ENCODE data around the gene TNIK. TPM values are rescaled to one million over a fixed set of nuclear protein-coding genes. Genes with fewer than 3 reads are reported as not detected.
"Not testable (repeated sequence)": the region's sequence is repeated elsewhere in the genome, so short reads cannot be mapped to it uniquely, and the experiment has no call there.

TNIK gene
- total RNA-seq, 1 donor = 24.2 TPM

DNA sequence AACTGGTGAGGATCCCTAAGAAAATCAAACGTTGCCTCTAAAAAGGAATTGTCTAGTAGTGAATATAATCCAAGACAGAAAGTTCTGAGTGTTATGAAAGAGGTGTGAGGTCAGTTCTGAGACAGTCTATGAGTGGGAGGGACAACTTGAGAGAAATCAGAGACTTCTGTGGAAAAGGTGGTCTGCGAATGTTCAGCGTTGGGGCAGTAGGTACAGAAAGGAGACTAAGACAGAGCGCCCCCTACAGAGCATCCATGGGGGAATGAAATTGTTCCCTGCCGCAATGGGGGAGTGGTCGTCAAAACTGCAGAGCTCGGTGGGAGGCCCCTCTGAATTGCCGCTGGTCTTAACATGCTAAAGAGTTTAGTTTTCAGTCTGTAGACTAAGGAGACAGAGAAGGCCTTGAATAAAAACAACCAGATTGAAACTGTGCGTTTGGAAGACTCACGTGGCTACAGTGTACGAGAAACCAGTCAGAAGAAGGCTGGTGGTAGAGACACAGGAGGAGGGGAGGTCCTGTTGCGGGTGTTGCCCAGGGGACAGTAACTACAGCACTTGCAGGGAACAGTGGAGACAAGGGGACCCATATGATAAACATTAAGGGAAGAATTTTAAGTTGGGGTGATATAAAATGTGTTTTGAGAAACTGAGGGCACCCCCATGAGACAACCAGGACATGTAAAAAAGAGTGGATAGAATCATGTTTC is 6.9 kb downstream of the TNIK start:
- no peak for DNase-seq (ENCODE audit: low read depth)
- TF ChIP-seq, protein P1, sequence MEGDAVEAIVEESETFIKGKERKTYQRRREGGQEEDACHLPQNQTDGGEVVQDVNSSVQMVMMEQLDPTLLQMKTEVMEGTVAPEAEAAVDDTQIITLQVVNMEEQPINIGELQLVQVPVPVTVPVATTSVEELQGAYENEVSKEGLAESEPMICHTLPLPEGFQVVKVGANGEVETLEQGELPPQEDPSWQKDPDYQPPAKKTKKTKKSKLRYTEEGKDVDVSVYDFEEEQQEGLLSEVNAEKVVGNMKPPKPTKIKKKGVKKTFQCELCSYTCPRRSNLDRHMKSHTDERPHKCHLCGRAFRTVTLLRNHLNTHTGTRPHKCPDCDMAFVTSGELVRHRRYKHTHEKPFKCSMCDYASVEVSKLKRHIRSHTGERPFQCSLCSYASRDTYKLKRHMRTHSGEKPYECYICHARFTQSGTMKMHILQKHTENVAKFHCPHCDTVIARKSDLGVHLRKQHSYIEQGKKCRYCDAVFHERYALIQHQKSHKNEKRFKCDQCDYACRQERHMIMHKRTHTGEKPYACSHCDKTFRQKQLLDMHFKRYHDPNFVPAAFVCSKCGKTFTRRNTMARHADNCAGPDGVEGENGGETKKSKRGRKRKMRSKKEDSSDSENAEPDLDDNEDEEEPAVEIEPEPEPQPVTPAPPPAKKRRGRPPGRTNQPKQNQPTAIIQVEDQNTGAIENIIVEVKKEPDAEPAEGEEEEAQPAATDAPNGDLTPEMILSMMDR (IDR thresholded peaks at IDR 0.05; ENCODE audit: insufficient read depth, low read length) = peak; percentile 5

DNA sequence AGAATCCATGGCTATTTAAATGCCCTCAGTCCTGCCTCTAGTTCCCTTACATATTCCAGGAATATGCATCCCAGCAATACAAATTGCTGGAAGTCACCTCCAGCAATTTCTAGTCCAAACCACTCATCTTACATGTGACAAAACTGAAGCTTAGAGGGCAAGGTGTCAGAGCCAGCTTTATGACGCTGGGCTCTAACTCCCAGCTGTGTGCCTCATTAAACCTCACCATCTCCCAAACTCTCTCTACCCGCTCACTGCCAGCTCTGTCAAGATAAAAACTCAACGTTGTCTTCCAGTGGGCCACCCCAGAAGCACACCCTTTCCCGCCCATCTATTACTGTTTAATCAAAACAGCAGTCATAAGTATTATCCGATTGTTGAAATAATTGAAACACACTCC is 7.9 kb downstream of the TNIK start:
- TF ChIP-seq, protein P1 (IDR thresholded peaks at IDR 0.05; ENCODE audit: insufficient read depth, low read length) = no peak
- DNase-seq (ENCODE audit: low read depth) = no peak
- H3K4me3 ChIP-seq (ENCODE audit: low read depth, low read length) = no peak overlapping the region

More for the DNA sequence above, 6.9 kb downstream of the TNIK start:
- no peak overlapping the region for H3K4me3 ChIP-seq (ENCODE audit: low read depth, low read length)

DNA sequence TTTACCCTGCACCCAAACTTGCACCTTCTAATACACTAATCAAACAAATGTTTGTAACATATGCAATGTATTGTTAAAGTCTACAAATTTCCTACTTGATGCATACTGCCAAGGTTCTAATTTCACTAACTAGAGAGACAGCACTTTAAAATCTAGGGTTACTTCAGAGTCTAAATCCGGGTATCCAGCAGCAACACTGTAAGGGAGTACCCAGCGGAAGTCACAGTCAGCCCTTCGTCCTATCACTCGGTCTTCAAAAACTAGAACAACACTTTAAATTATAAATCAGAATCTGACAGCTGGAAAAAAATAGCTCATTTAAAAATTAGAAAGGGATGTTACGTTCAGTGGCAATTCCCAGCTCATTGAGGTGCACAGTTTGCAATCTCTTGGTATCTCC is 8.3 kb downstream of the TNIK start:
- TF ChIP-seq, protein P1 (IDR thresholded peaks at IDR 0.05; ENCODE audit: insufficient read depth, low read length) = no peak

DNA sequence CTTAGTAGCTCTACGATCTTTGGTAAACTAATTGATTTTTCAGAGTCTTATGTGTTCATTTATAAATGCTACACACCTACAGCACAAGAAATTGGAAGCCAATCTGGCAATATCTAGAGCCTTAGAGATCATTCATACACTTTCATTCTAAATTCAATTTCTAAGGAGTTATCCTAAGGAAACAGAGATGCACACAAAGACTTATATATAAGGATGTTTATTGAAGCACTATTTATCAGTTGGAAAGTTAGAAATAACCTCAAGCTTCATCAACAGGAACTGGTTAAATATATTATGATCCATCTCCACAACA is 12.7 kb downstream of the TNIK start:
- not testable (repeated sequence) for DNase-seq (ENCODE audit: low read depth); H3K4me3 ChIP-seq (ENCODE audit: low read depth, low read length)

More for the DNA sequence above, 8.3 kb downstream of the TNIK start:
- H3K4me3 ChIP-seq (ENCODE audit: low read depth, low read length) = no peak overlapping the region
- no peak for DNase-seq (ENCODE audit: low read depth)

DNA sequence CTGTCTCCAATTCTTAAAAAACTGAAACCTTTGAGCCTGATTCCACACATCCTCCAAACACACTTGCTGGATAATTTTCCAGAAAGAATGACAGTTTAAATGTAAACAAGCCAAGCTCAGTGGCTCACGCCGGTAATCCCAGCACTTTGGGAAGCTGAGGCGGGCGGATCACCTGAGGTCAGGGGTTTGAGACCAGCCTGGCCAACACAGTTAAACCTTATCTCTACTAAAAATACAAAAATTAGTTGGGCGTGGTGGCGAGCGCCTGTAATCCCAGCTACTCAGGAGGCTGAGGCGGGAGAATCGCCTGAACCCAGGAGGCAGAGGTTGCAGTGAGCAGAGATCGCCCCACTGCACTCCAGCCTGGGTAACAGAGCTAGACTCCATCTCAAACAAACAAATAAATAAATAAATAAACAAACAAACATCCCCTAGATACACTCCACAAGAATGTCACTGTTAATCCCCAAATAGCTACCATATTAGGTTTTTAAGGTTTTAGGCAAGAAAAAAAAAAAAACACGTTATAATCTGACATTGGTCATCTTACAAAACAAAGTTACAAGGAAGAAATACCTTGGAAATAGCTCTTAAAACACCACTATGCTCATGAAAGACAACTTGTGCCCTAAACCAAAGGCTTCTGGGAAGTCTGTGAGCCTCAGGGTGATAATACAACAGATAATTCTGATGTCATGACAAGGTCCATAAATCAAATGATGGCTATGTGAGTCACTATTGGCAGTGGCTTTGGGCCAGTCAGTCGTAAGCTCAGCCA is 13.2 kb downstream of the TNIK start:
- DNase-seq (ENCODE audit: low read depth) = peak; percentile 83
- TF ChIP-seq, protein P1 (IDR thresholded peaks at IDR 0.05; ENCODE audit: insufficient read depth, low read length) = no peak
- no peak overlapping the region for H3K4me3 ChIP-seq (ENCODE audit: low read depth, low read length)

DNA sequence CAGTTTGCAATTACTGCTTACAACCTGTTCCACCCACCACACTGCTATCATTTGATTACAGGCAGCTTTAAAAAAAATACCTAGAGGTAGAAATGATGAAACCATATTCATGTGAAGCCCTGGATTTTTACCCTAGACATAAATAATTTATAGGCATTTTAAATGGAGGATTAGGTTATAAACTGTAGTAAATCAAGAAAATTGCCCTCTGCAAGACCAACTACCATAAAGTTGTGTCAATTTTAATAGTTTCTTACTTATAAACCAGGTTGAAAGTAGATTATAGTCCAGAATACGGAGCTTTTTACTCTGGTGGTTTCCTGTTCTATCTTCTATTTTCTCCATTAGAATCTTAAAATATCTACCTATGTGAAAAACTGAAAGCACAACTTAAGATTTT is 13.9 kb downstream of the TNIK start:
- H3K4me3 ChIP-seq (ENCODE audit: low read depth, low read length) = no peak overlapping the region
- TF ChIP-seq, protein P1 (IDR thresholded peaks at IDR 0.05; ENCODE audit: insufficient read depth, low read length) = no peak
- DNase-seq (ENCODE audit: low read depth) = no peak

DNA sequence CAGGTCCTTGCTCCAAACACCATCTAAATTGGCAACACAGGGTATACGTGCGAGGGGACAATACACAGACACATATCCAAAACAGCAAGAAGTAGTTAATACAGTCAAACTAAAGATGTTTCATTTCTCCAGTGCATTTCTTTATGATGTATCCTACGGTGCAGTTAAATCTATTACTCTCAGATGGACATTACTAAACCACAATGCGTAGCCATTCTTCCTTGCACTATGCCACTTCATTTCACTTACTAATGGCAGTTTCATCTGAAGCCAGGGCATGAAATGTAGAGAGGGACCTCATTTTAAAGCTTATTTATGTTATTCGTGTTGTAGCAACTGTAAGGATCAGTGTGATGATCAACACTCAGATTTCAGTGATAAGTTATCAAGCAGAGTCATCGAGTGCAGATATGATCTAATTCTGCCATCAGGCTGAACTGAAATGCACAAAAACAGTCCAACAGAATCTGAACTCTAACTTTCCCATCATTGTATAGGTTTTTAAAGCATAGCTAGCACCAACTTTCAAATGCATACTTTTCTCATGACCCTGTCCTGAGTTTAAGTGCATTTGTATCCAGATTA is 14.5 kb downstream of the TNIK start:
- TF ChIP-seq, protein P1 (IDR thresholded peaks at IDR 0.05; ENCODE audit: insufficient read depth, low read length) = no peak
- no peak overlapping the region for H3K4me3 ChIP-seq (ENCODE audit: low read depth, low read length)
- no peak for DNase-seq (ENCODE audit: low read depth)

Data from fibroblast of the aortic adventitia (primary cell).